ENCODE results near the gene CPNE7. TPM values are rescaled to one million over a fixed set of nuclear protein-coding genes. Genes with fewer than 3 reads are reported as not detected.

The CPNE7 gene
- polyA plus RNA-seq, 3 donors, result not detected

- 97% methylated on average over 15 of the region's 19 CpGs for WGBS (ENCODE audit: insufficient coverage)
- Mint-ChIP-seq H3K9me3 (peaks cover 0 to 7% (median 2%) of the 10 kb centered on the region in 7 donors), H3K27ac (no peak overlapping the region), H3K4me3 (no peak overlapping the region), H3K36me3 (no peaks in the 10 kb centered on the region), H3K4me1 (no peaks in the 10 kb centered on the region), H3K27me3 (ENCODE audit: low read depth in 3 of 3) (peaks cover 0 to 7% (median 5%) of the 10 kb centered on the region in 3 donors)
- H4K20me1 ChIP-seq (ENCODE audit: insufficient read depth, low read length), result no peaks in the 10 kb centered on the region
- DNase-seq, result no peak
- no peaks in the 10 kb centered on the region for H3K36me3 ChIP-seq (replicated peaks in 1 of 2; ENCODE audit: control insufficient read depth in 1 of 2, insufficient read depth in 2 of 2, low read length in 2 of 2)
- no peaks in the 10 kb centered on the region for H3K4me1 ChIP-seq (ENCODE audit: control insufficient read depth in 1 of 2, insufficient read depth in 2 of 2, low read length in 2 of 2)
- intact Hi-C loops (cut with micrococcal nuclease), result no loop called here
- no peak for TF ChIP-seq CTCF (IDR thresholded peaks at IDR 0.05)
- no peak overlapping the region for H3K27ac ChIP-seq (ENCODE audit: low read depth in 1 of 2, low read length in 2 of 2)
- no peak overlapping the region for H3K9ac ChIP-seq (ENCODE audit: insufficient read depth, low read length, poor library complexity, severe bottlenecking)
- no peak overlapping the region for H3K4me2 ChIP-seq (replicated peaks; ENCODE audit: extremely low read depth, low read length, poor library complexity, severe bottlenecking)
- H3K27me3 ChIP-seq (ENCODE audit: control insufficient read depth in 2 of 2, insufficient read depth in 2 of 2, low read length in 2 of 2), result no peaks in the 10 kb centered on the region
- peaks cover 0 to 14% of the 10 kb centered on the region in 2 donors for H3K9me3 ChIP-seq (replicated peaks in 1 of 2; ENCODE audit: control insufficient read depth in 1 of 2, insufficient read depth in 1 of 2, low read length in 2 of 2)
- no peak overlapping the region for H3K4me3 ChIP-seq (replicated peaks in 1 of 3; ENCODE audit: low read depth in 2 of 3, low read length in 3 of 3)
- H3K79me2 ChIP-seq (ENCODE audit: insufficient read depth, low read length), result no peaks in the 10 kb centered on the region
- H2AFZ ChIP-seq (ENCODE audit: insufficient read depth, low read depth, low read length, poor library complexity, severe bottlenecking), result no peak overlapping the region
Observed at GRCh38 chr16:89582614-89583196, 7.1 kb downstream of the CPNE7 start.

GRCh38 chr16:89583197-89583894 lies 7.8 kb downstream of the CPNE7 start:
- WGBS (ENCODE audit: insufficient coverage), result 95% methylated on average over 36 of the region's 36 CpGs
- H3K4me3 Mint-ChIP-seq, result no peak overlapping the region

More at GRCh38 chr16:89583197-89583894, 7.8 kb downstream of the CPNE7 start:
- no peak overlapping the region for H3K4me3 ChIP-seq (replicated peaks in 1 of 3; ENCODE audit: low read depth in 2 of 3, low read length in 3 of 3)
- no peak overlapping the region for H3K27ac ChIP-seq (ENCODE audit: low read depth in 1 of 2, low read length in 2 of 2)
- peaks cover 0 to 19% of the 10 kb centered on the region in 2 donors for H3K9me3 ChIP-seq (replicated peaks in 1 of 2; ENCODE audit: control insufficient read depth in 1 of 2, insufficient read depth in 1 of 2, low read length in 2 of 2)
- no peak overlapping the region for H3K4me2 ChIP-seq (replicated peaks; ENCODE audit: extremely low read depth, low read length, poor library complexity, severe bottlenecking)
- no peak for DNase-seq
- H4K20me1 ChIP-seq (ENCODE audit: insufficient read depth, low read length), result no peaks in the 10 kb centered on the region
- intact Hi-C loops (cut with micrococcal nuclease), result no loop called here
- Mint-ChIP-seq H3K36me3 (no peaks in the 10 kb centered on the region), H3K4me1 (no peaks in the 10 kb centered on the region), H3K9me3 (peaks cover 0 to 5% (median 2%) of the 10 kb centered on the region in 7 donors), H3K27ac (no peak overlapping the region), H3K27me3 (ENCODE audit: low read depth in 3 of 3) (peaks cover 0 to 2% (median under 1%) of the 10 kb centered on the region in 3 donors)
- no peak overlapping the region for H2AFZ ChIP-seq (ENCODE audit: insufficient read depth, low read depth, low read length, poor library complexity, severe bottlenecking)
- H3K27me3 ChIP-seq (ENCODE audit: control insufficient read depth in 2 of 2, insufficient read depth in 2 of 2, low read length in 2 of 2), result no peaks in the 10 kb centered on the region
- H3K9ac ChIP-seq (ENCODE audit: insufficient read depth, low read length, poor library complexity, severe bottlenecking), result no peak overlapping the region
- H3K36me3 ChIP-seq (replicated peaks in 1 of 2; ENCODE audit: control insufficient read depth in 1 of 2, insufficient read depth in 2 of 2, low read length in 2 of 2), result no peaks in the 10 kb centered on the region
- no peak for TF ChIP-seq CTCF (IDR thresholded peaks at IDR 0.05)
- H3K4me1 ChIP-seq (ENCODE audit: control insufficient read depth in 1 of 2, insufficient read depth in 2 of 2, low read length in 2 of 2), result no peaks in the 10 kb centered on the region
- H3K79me2 ChIP-seq (ENCODE audit: insufficient read depth, low read length), result no peaks in the 10 kb centered on the region
